Activated T-helper 1 cell treated with anti-CD3 and anti-CD28 coated beads, Interleukin-12 subunit alpha, Interleukin-12 subunit beta, Interleukin-2, Interleukin-4 antibody, amounts not matched to agents 30 ng/mL and 10 ng/mL and 1 ng/mL, durations not matched to agents 14 hours and 24 hours and 36 hours (primary cell): ENCODE measurements around the gene CTXN1. TPM values are rescaled to one million over a fixed set of nuclear protein-coding genes. Genes with fewer than 3 reads are reported as not detected.

Experiments
- DNase-seq: peaks from one replicate; pipeline ENCODE4 v3.0.0; 2021; ENCODE audit warnings: low spot score
- H3K27ac Mint-ChIP-seq: one replicate; pipeline ENCODE4 v1.8.0; 2021; ENCODE audit warnings: mild to moderate bottlenecking, mixed read lengths
- H3K27me3 Mint-ChIP-seq: one replicate; pipeline ENCODE4 v1.8.0; 2022; ENCODE audit warnings: mild to moderate bottlenecking, moderate library complexity, mixed read lengths; ENCODE audit not compliant: insufficient read depth
- H3K36me3 Mint-ChIP-seq: one replicate; pipeline ENCODE4 v1.8.0; 2021; ENCODE audit warnings: low read depth, mixed read lengths
- H3K4me1 Mint-ChIP-seq: one replicate; pipeline ENCODE4 v1.8.0; 2021; ENCODE audit warnings: low read depth, mixed read lengths
- H3K4me3 Mint-ChIP-seq: one replicate; pipeline ENCODE4 v1.8.0; 2021; ENCODE audit warnings: mild to moderate bottlenecking, moderate library complexity, mixed read lengths
- H3K9me3 Mint-ChIP-seq: one replicate; pipeline ENCODE4 v1.8.0; 2021; ENCODE audit warnings: mixed read lengths
- intact Hi-C: fragments of 100-400 bp; cut with micrococcal nuclease; formaldehyde crosslinking; loops from one replicate; pipeline ENCODE4 v1.15.1; 2024
- total RNA-seq: library from RNA; stranded (reverse); gene quantifications from 2 replicates; pipeline ENCODE4 v1.2.3, GENCODE V29; 2022

CTXN1 gene
- total RNA-seq, 1 donor from 2014 or later: 2.6 TPM

DNA sequence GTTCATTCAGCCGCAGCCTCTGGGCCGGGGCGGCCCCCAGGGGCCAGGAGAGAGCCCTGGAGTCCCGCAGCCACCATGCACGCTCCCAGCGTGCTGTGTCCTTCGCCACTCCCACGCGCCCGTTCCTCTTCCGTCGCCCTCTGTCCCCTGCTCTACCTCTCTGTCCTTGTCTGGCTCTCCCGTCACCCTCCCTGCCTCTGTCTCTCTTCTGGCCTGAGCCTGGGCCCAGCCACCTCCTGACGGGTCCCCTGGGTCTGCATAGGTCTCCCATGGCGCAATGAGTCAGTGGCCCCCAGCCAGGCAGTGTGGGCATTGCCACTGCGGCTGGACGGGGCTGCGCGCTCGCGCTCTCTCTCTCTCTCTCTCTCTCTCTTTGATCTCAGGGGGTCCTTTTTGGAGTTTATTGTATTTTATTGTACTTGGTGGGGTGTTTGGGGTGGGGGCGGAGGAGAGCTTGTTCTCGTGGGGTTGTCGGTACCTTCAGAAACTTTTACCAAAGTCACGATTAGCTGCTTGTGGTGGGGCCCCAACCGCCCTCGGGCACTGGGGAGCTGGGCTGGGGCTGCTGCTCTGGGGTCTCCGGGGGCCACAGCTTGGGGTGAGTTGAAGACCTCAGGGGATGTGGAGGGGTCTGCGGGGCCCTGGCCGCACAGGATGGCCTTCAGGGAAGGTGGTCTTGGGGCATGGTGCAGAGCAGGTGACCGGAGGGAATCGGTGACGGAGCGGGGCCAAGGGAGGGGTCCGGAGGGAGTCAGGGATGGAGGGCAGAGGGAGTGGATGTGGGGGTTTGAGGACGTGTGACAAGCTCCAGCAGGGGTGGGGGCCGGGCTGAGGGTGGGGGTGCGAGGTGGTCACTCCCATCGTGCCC is 13.0 kb downstream of the CTXN1 start:
- H3K36me3 Mint-ChIP-seq: peaks cover 19% of the 10 kb centered on the region
- H3K4me3 Mint-ChIP-seq: no peak overlapping the region
- no peaks in the 10 kb centered on the region for H3K9me3 Mint-ChIP-seq
- no peak overlapping the region for H3K27ac Mint-ChIP-seq
- H3K27me3 Mint-ChIP-seq: peaks cover 8% of the 10 kb centered on the region
- H3K4me1 Mint-ChIP-seq: no peaks in the 10 kb centered on the region
- intact Hi-C loops: no loop called here
- no peak for DNase-seq

DNA sequence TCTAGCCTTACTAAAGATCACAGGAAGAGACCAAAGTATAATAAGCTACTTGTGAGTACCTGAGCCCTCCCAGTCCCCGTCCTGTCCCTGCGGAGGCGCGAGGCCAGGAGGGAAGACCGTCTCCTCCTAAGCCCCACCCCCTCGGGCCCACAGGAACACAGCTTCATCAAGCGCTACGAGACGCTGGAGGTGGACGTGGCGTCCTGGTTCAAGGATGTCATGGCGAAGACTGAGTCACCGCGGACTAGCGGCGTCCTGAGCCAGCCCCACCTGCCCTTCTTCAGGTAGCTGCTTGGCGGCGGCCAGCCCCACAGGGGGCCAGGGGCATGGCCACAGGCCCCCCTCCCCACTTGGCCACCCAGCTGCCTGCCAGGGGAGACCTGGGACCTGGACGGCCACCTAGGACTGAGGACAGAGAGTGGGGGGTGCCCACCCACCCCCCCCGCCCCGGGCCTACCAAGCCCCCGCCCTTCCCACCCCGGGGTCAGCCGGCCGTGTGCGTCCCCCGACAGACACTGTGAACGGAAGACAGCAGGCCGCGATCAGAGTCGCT is 13.7 kb downstream of the CTXN1 start:
- Mint-ChIP-seq H3K27ac (no peak overlapping the region), H3K4me1 (no peaks in the 10 kb centered on the region)

DNA sequence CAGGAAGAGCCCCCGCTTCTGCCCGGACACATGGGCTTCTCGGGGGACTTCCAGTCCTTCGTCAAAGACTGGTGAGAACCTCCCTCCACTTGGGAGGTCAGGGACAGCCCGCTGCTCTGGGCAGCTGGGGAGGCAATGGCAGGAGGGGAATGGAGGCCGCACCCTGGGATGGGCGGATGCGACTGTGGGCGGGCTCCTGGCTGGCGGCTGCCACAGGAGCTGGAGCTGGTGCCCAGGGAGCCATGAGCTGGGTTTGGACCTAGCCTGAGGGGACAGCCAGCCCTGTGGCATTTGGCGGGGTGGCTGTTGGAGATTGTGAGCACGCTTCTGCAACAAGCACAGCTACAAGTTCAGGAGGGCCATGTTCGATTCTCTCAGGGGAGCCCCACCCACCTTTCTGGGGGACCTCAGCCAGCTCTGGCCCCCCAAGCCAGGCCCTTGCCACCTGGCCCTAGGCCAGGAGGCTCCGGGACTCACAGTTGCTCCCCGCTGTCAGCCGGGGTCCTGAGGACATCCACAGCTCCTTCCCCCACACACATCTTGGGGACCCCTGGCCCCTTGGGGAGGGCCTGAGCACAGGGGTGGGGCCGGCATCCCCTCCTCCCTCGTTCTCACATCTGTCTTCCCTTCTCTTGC is 14.3 kb downstream of the CTXN1 start:
- no peaks in the 10 kb centered on the region for H3K9me3 Mint-ChIP-seq
- no peak overlapping the region for H3K27ac Mint-ChIP-seq
- intact Hi-C loops: no loop called here
- peaks cover 7% of the 10 kb centered on the region for H3K27me3 Mint-ChIP-seq
- H3K36me3 Mint-ChIP-seq: peaks cover 19% of the 10 kb centered on the region
- no peak overlapping the region for H3K4me3 Mint-ChIP-seq
- DNase-seq: no peak
- no peaks in the 10 kb centered on the region for H3K4me1 Mint-ChIP-seq

More for the DNA sequence above, 13.7 kb downstream of the CTXN1 start:
- Mint-ChIP-seq H3K9me3 (no peaks in the 10 kb centered on the region), H3K36me3 (peaks cover 19% of the 10 kb centered on the region), H3K27me3 (peaks cover 7% of the 10 kb centered on the region), H3K4me3 (no peak overlapping the region)
- intact Hi-C loops: no loop called here
- DNase-seq: no peak

DNA sequence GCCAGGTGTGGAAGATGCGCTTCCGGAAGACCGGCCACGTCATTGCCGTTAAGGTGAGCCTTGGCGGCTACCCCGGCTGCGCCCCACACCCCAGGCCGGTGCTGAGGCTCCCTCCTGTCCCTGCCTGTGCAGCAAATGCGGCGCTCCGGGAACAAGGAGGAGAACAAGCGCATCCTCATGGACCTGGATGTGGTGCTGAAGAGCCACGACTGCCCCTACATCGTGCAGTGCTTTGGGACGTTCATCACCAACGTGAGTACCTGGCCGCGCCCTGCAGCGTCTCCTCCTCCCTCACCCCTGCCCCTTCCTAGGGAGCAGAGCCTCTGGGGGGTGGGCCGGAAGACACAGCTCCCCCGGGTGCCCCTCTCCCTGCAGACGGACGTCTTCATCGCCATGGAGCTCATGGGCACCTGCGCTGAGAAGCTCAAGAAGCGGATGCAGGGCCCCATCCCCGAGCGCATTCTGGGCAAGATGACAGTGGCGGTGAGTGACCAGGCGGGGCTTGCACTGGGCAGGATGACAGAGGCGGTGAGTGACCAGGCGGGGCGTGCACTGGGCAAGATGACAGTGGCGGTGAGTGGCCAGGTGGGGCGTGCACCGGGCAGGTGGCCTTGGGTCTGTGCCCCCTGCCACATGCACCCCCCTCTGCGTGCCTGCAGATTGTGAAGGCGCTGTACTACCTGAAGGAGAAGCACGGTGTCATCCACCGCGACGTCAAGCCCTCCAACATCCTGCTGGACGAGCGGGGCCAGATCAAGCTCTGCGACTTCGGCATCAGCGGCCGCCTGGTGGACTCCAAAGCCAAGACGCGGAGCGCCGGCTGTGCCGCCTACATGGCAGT is 15.4 kb downstream of the CTXN1 start:
- Mint-ChIP-seq H3K27me3 (peaks cover 6% of the 10 kb centered on the region), H3K27ac (no peak overlapping the region), H3K36me3 (peaks cover 24% of the 10 kb centered on the region), H3K9me3 (no peaks in the 10 kb centered on the region), H3K4me3 (no peak overlapping the region), H3K4me1 (peaks cover 4% of the 10 kb centered on the region)
- intact Hi-C loops: no loop called here
- DNase-seq: no peak

DNA sequence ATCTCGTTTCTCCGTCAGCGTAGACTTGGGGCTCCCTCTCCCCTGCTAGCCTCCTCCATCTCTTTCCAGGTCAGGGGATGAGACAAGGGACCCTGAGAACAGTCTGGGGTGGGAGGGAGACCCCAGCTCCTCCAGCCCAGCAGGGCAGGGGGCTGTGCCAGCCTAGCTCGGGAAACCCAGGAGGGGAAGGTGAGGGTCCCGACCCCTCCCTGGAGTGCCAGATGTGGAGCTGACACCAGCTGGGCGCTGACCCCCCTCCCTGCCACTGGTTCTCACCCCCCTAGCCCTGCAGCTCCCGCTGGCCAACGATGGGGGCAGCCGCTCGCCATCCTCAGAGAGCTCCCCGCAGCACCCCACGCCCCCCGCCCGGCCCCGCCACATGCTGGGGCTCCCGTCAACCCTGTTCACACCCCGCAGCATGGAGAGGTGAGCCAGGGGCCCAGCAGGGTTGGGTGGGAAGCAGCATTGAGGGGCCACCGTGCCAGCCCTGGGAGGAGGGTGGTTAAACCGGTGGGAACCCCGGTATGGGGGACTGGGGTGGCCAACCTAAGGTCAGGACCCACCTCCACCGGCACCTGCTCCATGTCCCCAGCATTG is 16.4 kb downstream of the CTXN1 start:
- Mint-ChIP-seq H3K27ac (no peak overlapping the region), H3K27me3 (no peaks in the 10 kb centered on the region), H3K4me1 (peaks cover 14% of the 10 kb centered on the region), H3K36me3 (peaks cover 26% of the 10 kb centered on the region), H3K4me3 (no peak overlapping the region), H3K9me3 (no peaks in the 10 kb centered on the region)
- intact Hi-C loops: no loop called here
- no peak for DNase-seq

DNA sequence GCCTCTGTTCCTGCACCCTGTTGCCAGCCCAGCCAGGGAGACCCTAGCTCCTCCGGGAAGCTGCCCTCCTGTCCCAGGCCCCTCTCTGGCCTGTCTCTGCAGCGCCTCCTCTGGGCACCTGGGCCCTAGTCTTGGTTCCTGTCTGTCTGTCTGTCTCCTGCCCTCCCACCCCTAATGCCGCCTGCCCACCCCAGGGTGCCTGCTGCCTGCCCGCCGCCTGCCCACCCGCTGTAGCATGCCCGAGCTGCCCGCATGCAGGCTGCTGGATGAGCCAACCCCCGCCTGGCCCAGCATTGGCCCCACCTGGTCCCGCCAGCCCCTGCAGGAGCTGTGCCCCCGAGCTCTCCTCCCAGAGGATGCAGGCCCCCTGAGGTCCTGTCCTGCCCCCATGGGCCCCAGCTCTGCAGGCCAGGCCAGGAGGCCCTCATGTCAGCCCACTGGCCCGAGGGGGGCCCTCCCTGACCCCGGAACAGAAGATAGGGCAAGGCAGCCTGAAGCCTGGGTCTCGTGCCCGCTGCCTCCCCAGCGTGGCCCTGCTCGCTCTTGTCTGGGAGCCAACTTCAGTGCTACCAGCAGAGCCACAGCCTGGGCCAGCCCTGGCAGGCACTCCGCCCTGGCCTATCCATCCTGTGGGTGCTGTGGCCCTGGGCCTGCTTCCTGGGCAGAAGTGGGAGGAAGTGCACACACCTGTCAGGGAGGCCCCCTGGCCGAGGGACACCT is 17.0 kb downstream of the CTXN1 start:
- no peaks in the 10 kb centered on the region for H3K27me3 Mint-ChIP-seq
- peaks cover 26% of the 10 kb centered on the region for H3K36me3 Mint-ChIP-seq
- no peaks in the 10 kb centered on the region for H3K9me3 Mint-ChIP-seq
- H3K27ac Mint-ChIP-seq: no peak overlapping the region
- peaks cover 16% of the 10 kb centered on the region for H3K4me1 Mint-ChIP-seq
- DNase-seq: no peak
- intact Hi-C loops: no loop called here
- H3K4me3 Mint-ChIP-seq: no peak overlapping the region

DNA sequence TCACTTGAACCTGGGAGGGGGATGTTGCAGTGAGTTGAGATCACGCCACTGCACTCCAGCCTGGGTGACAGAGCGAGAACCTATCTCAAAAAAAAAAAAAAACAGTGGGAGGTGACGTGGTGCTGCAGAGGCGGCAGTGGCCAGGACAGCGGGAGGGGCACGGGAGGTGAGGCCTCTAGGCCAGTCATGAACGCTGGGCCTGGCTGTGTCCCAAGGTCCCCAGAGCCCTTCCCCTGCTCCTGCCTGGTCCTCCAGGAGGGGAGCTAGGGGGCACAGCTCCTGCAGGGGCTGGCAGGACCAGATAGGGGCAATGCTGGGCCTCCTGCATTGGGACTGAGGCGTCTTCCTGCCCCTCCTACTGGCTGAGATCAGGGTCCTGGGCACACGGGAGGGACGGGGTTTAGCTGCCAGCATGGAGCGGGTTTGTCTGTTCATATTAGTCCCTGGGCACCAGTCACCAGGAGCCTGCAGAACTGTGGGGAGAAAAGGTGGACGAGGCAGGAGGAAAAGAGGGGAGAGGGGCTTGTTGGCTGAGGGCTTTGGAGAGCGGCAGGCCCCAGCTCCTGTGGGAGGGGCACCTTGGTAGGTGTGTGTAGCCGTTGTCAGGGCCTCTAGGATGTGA is 17.7 kb downstream of the CTXN1 start:
- Mint-ChIP-seq H3K9me3 (no peaks in the 10 kb centered on the region), H3K4me3 (no peak overlapping the region), H3K36me3 (peaks cover 26% of the 10 kb centered on the region), H3K27me3 (peaks cover 2% of the 10 kb centered on the region), H3K27ac (no peak overlapping the region), H3K4me1 (peaks cover 20% of the 10 kb centered on the region)
- DNase-seq: no peak
- intact Hi-C loops: no loop called here

DNA sequence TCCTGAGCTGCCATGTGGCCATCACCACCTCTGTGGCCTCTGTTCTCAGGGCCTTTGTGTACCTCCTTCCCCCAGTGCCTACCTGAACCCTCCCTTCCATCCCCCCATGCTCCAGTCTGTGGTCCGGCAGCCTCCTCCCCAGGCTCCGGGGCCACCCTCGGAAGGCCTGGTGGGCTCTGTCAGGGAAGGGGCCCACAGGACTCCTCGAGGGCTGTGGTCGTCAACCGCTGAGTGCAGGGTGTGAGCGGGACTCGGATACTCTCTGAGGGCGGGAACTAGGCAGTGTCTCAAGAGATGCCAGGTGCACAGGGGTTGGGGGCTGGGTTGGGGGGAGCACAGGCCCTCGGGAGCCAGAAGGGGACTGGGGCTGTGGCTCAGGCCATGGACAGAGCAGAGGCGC is 18.4 kb downstream of the CTXN1 start:
- H3K27me3 Mint-ChIP-seq: peaks cover 2% of the 10 kb centered on the region
- no peaks in the 10 kb centered on the region for H3K9me3 Mint-ChIP-seq
- intact Hi-C loops: no loop called here
- H3K36me3 Mint-ChIP-seq: peaks cover 20% of the 10 kb centered on the region
- no peak for DNase-seq
- no peak overlapping the region for H3K27ac Mint-ChIP-seq
- no peak overlapping the region for H3K4me3 Mint-ChIP-seq
- H3K4me1 Mint-ChIP-seq: peaks cover 27% of the 10 kb centered on the region

DNA sequence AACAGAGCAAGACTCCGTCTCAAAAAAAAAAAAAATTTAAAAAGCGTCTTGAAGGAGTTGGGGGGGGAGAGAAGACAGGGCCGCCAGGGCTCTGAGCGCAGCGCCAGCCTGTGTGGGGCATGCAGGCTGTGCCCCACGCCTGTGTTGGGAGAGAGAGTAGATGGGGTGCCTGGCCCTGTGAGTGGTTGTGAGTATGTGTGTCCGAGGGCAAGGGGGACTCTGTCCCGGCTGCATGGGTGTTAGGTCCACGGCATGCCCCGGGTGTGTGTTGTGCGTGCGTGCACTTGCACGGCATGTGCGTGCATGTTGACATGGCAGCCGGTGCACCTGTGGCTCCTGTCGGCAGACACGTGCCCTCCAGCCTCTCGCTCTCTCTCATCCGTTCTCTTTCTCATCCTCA is 18.8 kb downstream of the CTXN1 start:
- no peak for DNase-seq
- intact Hi-C loops: no loop called here
- peaks cover 2% of the 10 kb centered on the region for H3K27me3 Mint-ChIP-seq
- H3K4me1 Mint-ChIP-seq: peaks cover 29% of the 10 kb centered on the region
- no peak overlapping the region for H3K4me3 Mint-ChIP-seq
- H3K36me3 Mint-ChIP-seq: peaks cover 19% of the 10 kb centered on the region
- no peak overlapping the region for H3K27ac Mint-ChIP-seq
- no peaks in the 10 kb centered on the region for H3K9me3 Mint-ChIP-seq

DNA sequence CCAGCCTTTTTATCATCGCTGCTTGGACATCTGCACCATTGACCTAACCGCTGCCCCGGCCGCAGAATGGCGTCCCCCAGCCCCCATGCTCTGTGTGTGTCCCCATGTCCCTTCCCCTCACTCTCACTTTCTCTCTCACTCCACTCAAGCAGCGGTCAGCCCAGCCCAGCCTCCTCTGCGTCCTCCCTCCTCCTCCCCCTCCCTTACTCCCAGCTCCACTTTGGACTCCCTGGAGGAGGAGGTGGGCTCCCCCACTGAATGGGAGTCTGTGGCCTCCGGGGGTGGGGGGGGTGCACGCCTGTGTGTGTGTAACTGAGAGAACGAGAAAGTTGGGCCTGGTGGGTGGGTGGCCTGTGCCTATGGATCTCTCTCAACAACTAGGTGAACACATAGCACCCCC is 20.1 kb downstream of the CTXN1 start:
- no peak for DNase-seq
- no peaks in the 10 kb centered on the region for H3K9me3 Mint-ChIP-seq
- H3K27ac Mint-ChIP-seq: peak overlapping the region; percentile 82

DNA sequence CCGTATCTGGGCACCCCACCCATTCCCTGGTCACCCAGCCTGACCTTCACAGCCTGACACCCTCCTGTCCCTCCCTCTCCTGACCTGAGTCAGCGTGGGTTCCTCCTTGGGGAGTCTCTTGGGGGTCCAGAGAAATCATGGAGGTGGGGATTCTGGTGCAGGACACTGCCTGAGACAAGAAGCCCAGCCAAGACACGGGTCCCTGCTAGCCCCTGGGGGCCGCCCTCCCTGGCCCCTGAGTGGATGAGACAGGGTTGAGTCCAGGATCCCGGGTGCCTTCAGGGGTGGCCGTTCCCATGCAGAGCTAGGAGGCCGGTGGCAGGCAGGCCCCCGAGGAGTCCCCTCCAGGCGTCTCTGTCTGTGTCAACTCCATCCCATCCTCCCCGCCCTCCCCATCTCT is 20.7 kb downstream of the CTXN1 start:
- Mint-ChIP-seq H3K27ac (peak overlapping the region; percentile 82), H3K27me3 (peaks cover 2% of the 10 kb centered on the region), H3K36me3 (peaks cover 9% of the 10 kb centered on the region), H3K4me3 (peak overlapping the region; percentile 86), H3K9me3 (no peaks in the 10 kb centered on the region), H3K4me1 (peaks cover 29% of the 10 kb centered on the region)
- no peak for DNase-seq
- intact Hi-C loops: no loop called here

More for the DNA sequence above, 20.1 kb downstream of the CTXN1 start:
- Mint-ChIP-seq H3K4me3 (peak overlapping the region; percentile 81), H3K4me1 (peaks cover 29% of the 10 kb centered on the region), H3K36me3 (peaks cover 13% of the 10 kb centered on the region), H3K27me3 (peaks cover 2% of the 10 kb centered on the region)
- intact Hi-C loops: no loop called here
